Measurements from ENCODE around the gene MAP3K19. TPM values are rescaled to one million over a fixed set of nuclear protein-coding genes. Genes with fewer than 3 reads are reported as not detected.

MAP3K19 gene
- total RNA-seq, 2 donors from 2014 or later = not detected

DNA sequence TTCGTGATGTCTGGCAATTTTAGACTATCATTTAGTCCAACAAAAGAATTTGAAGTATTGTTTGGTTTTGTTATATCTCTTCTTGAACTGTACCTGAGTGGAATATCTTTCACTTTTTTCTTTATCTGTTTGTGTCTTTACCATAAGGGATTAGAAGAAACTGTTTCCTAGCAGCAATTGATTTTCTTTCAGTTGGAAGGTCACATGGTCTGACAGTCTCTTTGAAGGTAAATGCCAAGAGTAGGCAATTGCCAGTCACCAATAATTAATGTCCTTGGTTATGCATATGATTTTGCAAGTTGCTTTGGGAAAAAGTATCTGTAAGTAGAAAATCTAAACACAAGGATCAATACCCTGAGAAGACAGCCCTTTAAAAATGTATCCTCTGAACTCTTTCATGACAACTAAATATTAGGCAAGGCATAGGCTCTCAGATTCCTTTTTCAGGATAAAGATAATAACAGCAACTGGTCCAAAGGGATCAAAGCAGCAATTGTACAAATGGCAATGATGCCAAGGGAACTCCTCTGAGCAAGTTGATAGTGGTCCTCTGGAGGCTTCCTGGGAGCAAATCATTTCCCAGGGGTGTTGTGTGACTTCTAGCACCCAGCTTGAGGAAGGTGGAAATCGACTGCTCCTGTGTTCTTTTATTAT is 17.6 kb downstream of the MAP3K19 start:
- Histone ChIP-seq H3K9me3 (no peaks in the 10 kb centered on the region), H3K27me3 (no peaks in the 10 kb centered on the region), H3K4me3 (no peak overlapping the region), H3K4me1 (peaks cover 12% of the 10 kb centered on the region), H3K27ac (no peak overlapping the region), H3K36me3 (replicated peaks in 1 of 2; ENCODE audit: insufficient read depth in 1 of 2, low read depth in 2 of 2) (no peaks in the 10 kb centered on the region)
- 28 to 30% methylated on average over 2 of the region's 2 CpGs for WGBS, 2 donors
- no peak for TF ChIP-seq POLR2A (IDR thresholded peaks at IDR 0.05)
- TF ChIP-seq, protein P1, sequence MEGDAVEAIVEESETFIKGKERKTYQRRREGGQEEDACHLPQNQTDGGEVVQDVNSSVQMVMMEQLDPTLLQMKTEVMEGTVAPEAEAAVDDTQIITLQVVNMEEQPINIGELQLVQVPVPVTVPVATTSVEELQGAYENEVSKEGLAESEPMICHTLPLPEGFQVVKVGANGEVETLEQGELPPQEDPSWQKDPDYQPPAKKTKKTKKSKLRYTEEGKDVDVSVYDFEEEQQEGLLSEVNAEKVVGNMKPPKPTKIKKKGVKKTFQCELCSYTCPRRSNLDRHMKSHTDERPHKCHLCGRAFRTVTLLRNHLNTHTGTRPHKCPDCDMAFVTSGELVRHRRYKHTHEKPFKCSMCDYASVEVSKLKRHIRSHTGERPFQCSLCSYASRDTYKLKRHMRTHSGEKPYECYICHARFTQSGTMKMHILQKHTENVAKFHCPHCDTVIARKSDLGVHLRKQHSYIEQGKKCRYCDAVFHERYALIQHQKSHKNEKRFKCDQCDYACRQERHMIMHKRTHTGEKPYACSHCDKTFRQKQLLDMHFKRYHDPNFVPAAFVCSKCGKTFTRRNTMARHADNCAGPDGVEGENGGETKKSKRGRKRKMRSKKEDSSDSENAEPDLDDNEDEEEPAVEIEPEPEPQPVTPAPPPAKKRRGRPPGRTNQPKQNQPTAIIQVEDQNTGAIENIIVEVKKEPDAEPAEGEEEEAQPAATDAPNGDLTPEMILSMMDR (IDR thresholded peaks at IDR 0.05) = no peak
- intact Hi-C loops (cut with DNase I) = no loop called here
- peak; percentile 64 for ATAC-seq
- no peak for DNase-seq

DNA sequence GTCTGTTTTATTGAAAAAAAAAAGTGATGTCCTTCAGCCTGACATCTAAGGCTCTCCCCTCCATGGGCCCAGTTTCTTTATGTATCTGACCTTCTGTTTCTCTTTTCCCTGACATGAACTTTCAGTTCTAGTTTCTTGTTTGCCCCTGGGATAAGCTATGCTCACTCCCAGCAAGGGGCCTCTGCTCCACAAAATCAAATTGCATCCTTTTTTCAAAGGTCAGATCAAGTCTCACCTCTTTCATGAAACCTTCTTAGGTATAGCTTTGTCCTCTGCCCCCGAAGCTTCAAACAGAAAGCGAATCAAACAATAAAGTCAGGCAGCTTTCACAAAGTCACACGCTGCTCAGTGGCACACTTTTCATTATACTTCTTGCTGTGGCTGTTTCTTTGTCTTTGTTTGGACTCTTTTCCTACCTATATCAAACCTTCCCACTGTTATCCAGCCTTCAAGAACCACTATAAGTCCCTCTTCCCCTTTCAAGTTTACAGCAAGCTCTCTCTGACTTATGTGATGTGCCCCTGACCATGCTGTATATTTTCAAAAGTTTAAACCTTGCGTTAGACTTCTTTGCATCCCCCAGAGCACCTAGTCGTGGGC is 23.3 kb downstream of the MAP3K19 start:
- no peaks in the 10 kb centered on the region for H3K27me3 ChIP-seq
- H3K9me3 ChIP-seq = no peaks in the 10 kb centered on the region
- WGBS, 2 donors = 89 to 93% methylated on average over 5 of the region's 5 CpGs
- H3K4me3 ChIP-seq = no peak overlapping the region
- no peak for TF ChIP-seq POLR2A (IDR thresholded peaks at IDR 0.05)
- TF ChIP-seq, protein P1 (IDR thresholded peaks at IDR 0.05) = no peak
- intact Hi-C loops (cut with DNase I) = no loop called here
- no peak for DNase-seq
- ATAC-seq = no peak
- H3K27ac ChIP-seq = no peak overlapping the region
- H3K4me1 ChIP-seq = peaks cover 2% of the 10 kb centered on the region
- no peaks in the 10 kb centered on the region for H3K36me3 ChIP-seq (replicated peaks in 1 of 2; ENCODE audit: insufficient read depth in 1 of 2, low read depth in 2 of 2)

DNA sequence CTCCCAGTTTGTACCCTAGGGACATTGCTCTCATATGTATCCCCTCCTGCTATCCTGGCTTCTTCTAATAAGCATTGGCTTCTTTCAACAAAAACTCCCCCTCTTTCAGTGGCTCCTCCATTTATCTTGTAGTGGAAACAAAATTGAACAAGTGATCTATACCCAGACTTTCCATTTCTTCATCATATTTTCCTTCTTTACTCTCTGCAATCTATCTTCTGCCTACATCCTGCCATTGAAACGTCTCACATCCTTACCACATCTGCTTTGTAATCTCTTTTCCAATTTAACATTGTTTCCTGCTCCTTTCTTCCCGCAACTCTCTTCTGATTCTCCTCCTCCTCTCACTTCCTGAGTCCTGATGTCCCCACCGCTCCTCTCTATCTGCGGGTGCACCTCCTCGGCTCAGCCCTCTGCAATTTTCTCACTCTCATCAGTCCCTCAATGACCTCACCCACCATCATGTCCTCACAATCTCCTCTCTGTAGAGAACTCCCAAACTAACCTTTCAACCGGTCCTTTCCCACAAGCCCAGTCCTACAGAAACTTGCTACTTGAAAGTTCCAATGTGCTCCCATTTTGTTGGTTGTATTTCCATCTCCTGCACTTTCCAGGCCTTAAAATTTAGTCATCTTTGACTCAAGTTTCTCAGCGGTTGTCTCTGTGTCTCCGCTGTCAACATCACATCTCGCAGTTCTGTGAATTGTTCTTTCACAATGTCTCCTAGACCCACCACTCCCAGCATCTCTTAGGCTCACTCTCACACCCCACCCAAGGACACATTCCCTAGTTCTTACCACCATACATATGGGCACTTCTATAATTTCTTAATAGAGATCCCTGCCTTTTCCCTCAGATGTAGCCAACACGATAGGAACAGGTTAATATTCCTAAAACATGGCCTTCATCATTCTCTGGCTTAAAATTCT is 24.0 kb downstream of the MAP3K19 start:
- ATAC-seq (no peak), DNase-seq (no peak)
- intact Hi-C loops (cut with DNase I) = no loop called here
- H3K4me3 ChIP-seq = no peak overlapping the region
- H3K27me3 ChIP-seq = no peaks in the 10 kb centered on the region
- TF ChIP-seq, protein P1 (IDR thresholded peaks at IDR 0.05) = no peak
- TF ChIP-seq POLR2A (IDR thresholded peaks at IDR 0.05) = no peak
- H3K36me3 ChIP-seq (replicated peaks in 1 of 2; ENCODE audit: insufficient read depth in 1 of 2, low read depth in 2 of 2) = no peaks in the 10 kb centered on the region
- H3K27ac ChIP-seq = no peak overlapping the region
- 85 to 87% methylated on average over 10 of the region's 10 CpGs for WGBS, 2 donors
- H3K4me1 ChIP-seq = no peaks in the 10 kb centered on the region
- H3K9me3 ChIP-seq = no peaks in the 10 kb centered on the region

DNA sequence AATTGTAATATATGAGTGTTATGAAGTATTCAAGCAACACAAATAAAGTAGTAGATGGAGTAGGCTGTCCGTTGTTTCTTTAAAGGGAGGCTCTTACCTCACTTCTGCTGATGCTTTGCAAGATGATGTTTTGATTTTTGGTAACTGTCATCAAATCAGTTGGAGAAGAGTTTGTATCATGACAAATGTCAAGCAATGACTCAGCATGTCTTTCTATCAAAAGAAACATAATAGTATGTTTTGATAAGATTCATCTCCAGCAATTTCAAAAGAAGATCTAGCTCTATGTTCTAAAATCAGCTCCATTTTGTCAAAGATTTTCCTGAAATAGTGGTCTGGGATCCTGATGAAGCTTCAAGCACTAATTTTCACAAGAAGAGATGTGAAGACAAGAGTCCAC is 25.6 kb downstream of the MAP3K19 start:
- DNase-seq = no peak
- Histone ChIP-seq H3K27ac (no peak overlapping the region), H3K9me3 (no peaks in the 10 kb centered on the region), H3K36me3 (replicated peaks in 1 of 2; ENCODE audit: insufficient read depth in 1 of 2, low read depth in 2 of 2) (no peaks in the 10 kb centered on the region), H3K4me1 (no peaks in the 10 kb centered on the region), H3K27me3 (no peaks in the 10 kb centered on the region), H3K4me3 (no peak overlapping the region)
- TF ChIP-seq, protein P1 (IDR thresholded peaks at IDR 0.05) = no peak
- TF ChIP-seq POLR2A (IDR thresholded peaks at IDR 0.05) = no peak
- intact Hi-C loops (cut with DNase I) = no loop called here
- WGBS, 2 donors = 90 to 92% methylated on average over 1 of the region's 1 CpG
- ATAC-seq = no peak
